ENCODE measurements around the gene DDT. TPM values are rescaled to one million over a fixed set of nuclear protein-coding genes. Genes with fewer than 3 reads are reported as not detected.
"Not testable (repeated sequence)": the region's sequence is repeated elsewhere in the genome, so short reads cannot be mapped to it uniquely, and the experiment has no call there.

Gene DDT
- total RNA-seq, 1 donor from 2014 or later, result 108 TPM

DNA sequence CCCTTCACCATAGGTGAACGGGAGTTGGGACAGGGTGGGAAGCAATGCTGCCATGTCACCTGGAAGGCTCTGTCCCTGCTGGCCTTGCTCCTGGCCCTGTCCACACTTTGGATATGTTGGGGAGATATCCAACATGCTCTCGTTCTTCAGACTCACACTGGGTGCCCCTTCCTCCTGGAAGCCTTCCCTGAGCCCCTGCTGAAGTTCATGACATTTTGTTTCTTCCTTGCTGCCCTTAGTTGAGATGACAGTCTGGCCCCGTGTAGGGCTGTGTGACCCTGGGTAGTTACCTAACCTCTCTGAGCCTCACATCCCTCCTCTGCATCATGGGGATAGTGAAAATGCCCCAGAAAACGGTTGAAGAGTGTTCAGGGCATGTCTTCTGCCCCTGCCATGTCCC, 20.8 kb downstream of the DDT start:
- DNase-seq (ENCODE audit: extremely low spot score, unreplicated experiment), result peak; percentile 59
- H3K9me3 Mint-ChIP-seq (ENCODE audit: unreplicated experiment); H3K36me3 Mint-ChIP-seq (ENCODE audit: unreplicated experiment); H3K4me1 Mint-ChIP-seq (ENCODE audit: unreplicated experiment); H3K27me3 Mint-ChIP-seq (ENCODE audit: unreplicated experiment); H3K4me3 Mint-ChIP-seq (ENCODE audit: unreplicated experiment); H3K27ac Mint-ChIP-seq (ENCODE audit: unreplicated experiment): not testable (repeated sequence)

DNA sequence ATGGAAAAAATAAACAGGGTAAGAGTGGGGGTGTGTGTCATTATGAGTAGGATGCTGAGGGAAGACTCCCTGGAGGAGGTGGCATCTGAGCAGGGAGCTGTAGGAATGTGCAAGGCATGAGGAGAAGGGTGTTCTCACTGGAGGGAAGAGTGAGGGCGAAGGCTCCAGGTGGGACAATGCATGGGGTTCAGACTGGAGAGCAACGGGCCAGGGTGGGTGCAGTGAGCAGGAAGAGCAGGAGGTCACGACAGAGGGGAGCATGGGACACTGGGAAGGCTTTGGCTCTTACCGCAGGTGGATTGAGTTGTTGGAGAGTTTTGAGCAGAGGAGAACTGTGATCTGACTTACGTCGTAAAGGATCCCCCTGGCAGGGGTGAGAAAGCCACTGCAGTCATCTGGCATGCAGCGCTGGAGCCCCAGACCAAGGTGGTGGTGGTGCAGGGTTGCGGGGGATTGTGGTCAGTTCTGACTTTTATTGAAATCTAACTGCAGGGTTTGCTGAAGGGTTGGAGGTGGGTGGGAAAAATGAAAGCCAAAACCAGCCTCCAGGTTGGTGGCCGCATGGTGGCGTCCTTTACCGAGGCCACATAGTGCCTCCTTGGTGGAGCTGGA, 21.3 kb downstream of the DDT start:
- H3K4me1 Mint-ChIP-seq (ENCODE audit: unreplicated experiment); H3K27me3 Mint-ChIP-seq (ENCODE audit: unreplicated experiment); H3K4me3 Mint-ChIP-seq (ENCODE audit: unreplicated experiment); H3K27ac Mint-ChIP-seq (ENCODE audit: unreplicated experiment); H3K9me3 Mint-ChIP-seq (ENCODE audit: unreplicated experiment); H3K36me3 Mint-ChIP-seq (ENCODE audit: unreplicated experiment): not testable (repeated sequence)
- peak; percentile 66 for DNase-seq (ENCODE audit: extremely low spot score, unreplicated experiment)

DNA sequence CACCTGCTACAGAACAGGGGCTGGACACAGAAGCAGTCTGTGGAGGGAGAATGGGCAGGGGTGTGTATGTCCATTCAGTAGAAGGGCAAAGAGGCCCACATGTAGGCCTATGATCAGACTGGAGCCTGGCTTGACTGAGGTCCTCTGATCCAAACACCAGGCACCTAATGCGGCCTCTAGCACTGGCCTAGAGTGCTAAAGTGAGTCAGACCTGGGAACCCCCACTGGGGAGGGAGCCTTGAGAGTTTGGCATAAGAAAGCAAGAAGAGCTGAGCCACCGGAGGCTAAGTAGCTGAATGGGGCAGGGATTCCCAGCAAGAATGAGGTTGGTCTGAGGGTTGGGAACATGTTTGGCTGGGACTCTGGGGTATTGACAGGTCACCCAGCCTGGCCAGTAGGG, 22.9 kb downstream of the DDT start:
- not testable (repeated sequence) for H3K4me3 Mint-ChIP-seq (ENCODE audit: unreplicated experiment); H3K27me3 Mint-ChIP-seq (ENCODE audit: unreplicated experiment); H3K9me3 Mint-ChIP-seq (ENCODE audit: unreplicated experiment); H3K36me3 Mint-ChIP-seq (ENCODE audit: unreplicated experiment); H3K27ac Mint-ChIP-seq (ENCODE audit: unreplicated experiment); H3K4me1 Mint-ChIP-seq (ENCODE audit: unreplicated experiment)
- peak; percentile 74 for DNase-seq (ENCODE audit: extremely low spot score, unreplicated experiment)

DNA sequence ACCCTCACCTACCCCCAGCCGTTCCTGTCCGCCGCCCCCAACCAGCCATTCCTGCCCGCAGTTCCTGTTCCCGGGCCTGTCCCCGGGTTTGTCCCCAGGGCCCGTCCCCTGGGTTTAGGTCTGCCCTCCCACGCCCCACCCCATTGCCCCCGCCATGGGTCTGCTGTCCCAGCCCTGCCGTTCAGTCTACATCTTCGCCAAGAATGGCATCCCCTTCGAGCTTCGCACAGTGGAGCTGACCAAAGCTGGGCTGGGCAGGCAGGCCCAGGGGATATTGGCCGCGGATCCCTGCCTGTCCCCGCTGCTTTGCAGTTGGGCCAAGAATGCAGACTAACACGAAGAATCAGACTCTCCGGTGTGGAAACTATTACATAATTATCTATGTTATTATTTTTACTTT, 24.5 kb downstream of the DDT start:
- H3K27ac Mint-ChIP-seq (ENCODE audit: unreplicated experiment); H3K4me1 Mint-ChIP-seq (ENCODE audit: unreplicated experiment); H3K36me3 Mint-ChIP-seq (ENCODE audit: unreplicated experiment); H3K4me3 Mint-ChIP-seq (ENCODE audit: unreplicated experiment); H3K9me3 Mint-ChIP-seq (ENCODE audit: unreplicated experiment); H3K27me3 Mint-ChIP-seq (ENCODE audit: unreplicated experiment): not testable (repeated sequence)
- DNase-seq (ENCODE audit: extremely low spot score, unreplicated experiment), result peak; percentile 53

DNA sequence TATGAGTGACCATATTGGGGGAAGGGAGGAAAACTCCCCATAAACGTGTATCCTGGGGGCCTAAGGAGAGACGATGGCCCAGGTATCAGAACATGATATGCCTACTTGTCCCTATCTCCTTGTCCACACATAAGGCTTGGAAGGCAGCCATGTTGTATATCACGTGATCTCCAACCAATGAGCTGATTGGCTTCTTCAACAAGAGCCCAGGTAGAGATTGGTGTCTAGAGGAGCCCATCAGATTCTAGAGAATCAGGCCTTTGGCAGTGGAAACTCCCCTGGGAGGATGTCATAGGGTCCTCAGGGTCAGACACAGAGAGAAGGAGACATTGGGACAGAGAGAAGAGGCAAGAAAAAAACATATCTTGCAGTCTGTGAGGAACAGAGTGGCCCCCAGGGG, 26.9 kb downstream of the DDT start:
- H3K4me3 Mint-ChIP-seq (ENCODE audit: unreplicated experiment); H3K27ac Mint-ChIP-seq (ENCODE audit: unreplicated experiment); H3K9me3 Mint-ChIP-seq (ENCODE audit: unreplicated experiment); H3K4me1 Mint-ChIP-seq (ENCODE audit: unreplicated experiment); DNase-seq (ENCODE audit: extremely low spot score, unreplicated experiment); H3K27me3 Mint-ChIP-seq (ENCODE audit: unreplicated experiment); H3K36me3 Mint-ChIP-seq (ENCODE audit: unreplicated experiment): not testable (repeated sequence)

DNA sequence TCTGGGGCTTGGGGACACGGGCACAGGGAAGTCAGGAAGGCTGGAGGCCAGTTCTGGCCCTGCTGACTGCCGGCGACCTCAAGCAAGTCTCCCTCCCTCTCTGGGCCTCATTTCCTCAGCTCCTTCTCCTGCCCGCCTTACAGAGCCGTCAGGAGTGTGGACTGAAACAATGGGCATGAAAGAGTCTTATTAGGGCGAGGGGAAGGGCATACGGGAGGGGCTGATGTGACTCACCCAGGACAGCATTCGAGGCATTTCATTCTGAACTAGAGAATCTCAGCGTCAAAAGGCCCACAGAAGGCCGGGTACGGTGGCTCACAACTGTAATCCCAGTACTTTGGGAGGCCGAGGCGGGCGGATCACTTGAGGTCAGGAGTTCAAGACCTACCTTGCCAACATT, 34.1 kb downstream of the DDT start:
- H3K4me1 Mint-ChIP-seq (ENCODE audit: unreplicated experiment); H3K27me3 Mint-ChIP-seq (ENCODE audit: unreplicated experiment); H3K9me3 Mint-ChIP-seq (ENCODE audit: unreplicated experiment); H3K36me3 Mint-ChIP-seq (ENCODE audit: unreplicated experiment); DNase-seq (ENCODE audit: extremely low spot score, unreplicated experiment); H3K4me3 Mint-ChIP-seq (ENCODE audit: unreplicated experiment); H3K27ac Mint-ChIP-seq (ENCODE audit: unreplicated experiment): not testable (repeated sequence)

DNA sequence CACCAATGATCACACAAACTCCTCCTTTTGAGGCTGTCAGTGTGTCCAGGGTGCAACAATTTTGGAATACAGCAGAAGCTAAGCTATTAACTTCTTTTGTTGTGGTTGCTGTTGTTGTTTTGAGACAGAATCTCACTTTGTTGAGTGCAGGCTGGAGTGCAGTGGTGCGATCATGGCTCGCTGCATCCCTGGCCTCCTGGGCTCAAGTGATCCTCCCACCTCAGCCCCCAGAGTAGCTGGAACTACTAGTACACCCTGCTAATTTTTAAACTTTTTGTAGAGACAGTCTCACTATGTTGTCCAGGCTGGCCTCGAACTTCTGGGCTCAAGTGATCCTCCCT, 35.3 kb downstream of the DDT start:
- TF ChIP-seq, protein P1, sequence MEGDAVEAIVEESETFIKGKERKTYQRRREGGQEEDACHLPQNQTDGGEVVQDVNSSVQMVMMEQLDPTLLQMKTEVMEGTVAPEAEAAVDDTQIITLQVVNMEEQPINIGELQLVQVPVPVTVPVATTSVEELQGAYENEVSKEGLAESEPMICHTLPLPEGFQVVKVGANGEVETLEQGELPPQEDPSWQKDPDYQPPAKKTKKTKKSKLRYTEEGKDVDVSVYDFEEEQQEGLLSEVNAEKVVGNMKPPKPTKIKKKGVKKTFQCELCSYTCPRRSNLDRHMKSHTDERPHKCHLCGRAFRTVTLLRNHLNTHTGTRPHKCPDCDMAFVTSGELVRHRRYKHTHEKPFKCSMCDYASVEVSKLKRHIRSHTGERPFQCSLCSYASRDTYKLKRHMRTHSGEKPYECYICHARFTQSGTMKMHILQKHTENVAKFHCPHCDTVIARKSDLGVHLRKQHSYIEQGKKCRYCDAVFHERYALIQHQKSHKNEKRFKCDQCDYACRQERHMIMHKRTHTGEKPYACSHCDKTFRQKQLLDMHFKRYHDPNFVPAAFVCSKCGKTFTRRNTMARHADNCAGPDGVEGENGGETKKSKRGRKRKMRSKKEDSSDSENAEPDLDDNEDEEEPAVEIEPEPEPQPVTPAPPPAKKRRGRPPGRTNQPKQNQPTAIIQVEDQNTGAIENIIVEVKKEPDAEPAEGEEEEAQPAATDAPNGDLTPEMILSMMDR (IDR thresholded peaks at IDR 0.05), result no peak
- Mint-ChIP-seq H3K27ac (ENCODE audit: unreplicated experiment) (no peak overlapping the region), H3K36me3 (ENCODE audit: unreplicated experiment) (no peaks in the 10 kb centered on the region), H3K9me3 (ENCODE audit: unreplicated experiment) (no peaks in the 10 kb centered on the region), H3K27me3 (ENCODE audit: unreplicated experiment) (no peaks in the 10 kb centered on the region), H3K4me1 (ENCODE audit: unreplicated experiment) (no peaks in the 10 kb centered on the region), H3K4me3 (ENCODE audit: unreplicated experiment) (no peak overlapping the region)
- DNase-seq (ENCODE audit: extremely low spot score, unreplicated experiment), result no peak

DNA sequence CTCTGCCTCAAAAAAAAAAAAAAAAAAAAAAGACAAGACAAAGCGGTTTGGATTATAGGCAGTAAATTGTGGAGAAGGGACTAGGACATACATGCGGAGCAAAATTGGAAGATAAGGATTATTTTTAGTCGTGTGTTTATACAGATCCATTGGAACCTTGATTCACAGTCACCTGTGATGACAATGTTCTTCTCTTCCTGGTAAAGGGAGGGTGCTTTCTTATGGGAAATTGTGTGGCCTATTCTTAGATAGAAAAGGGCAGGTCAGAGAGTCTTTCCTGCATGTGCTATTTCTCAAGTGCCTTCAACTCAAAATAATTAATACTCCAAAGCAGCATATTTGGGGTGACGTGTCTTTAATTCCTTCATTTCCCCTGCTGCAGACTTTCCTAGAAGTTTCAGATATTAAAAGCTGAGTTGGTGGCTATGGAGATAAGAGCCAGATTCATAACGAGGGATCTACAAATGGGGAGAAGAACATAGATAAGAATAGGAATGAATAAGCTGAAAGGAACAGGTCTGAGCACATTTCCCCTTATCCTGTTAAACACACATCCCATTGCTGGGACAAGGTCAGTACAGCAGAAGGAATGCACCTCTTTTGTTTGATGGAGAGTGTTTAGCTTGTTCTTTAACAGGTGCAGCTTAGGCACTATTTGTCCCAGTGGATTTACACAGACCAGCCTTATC, 35.8 kb downstream of the DDT start:
- H3K27ac Mint-ChIP-seq (ENCODE audit: unreplicated experiment), result no peak overlapping the region
- no peaks in the 10 kb centered on the region for H3K4me1 Mint-ChIP-seq (ENCODE audit: unreplicated experiment)
- no peaks in the 10 kb centered on the region for H3K9me3 Mint-ChIP-seq (ENCODE audit: unreplicated experiment)
- no peaks in the 10 kb centered on the region for H3K36me3 Mint-ChIP-seq (ENCODE audit: unreplicated experiment)
- no peaks in the 10 kb centered on the region for H3K27me3 Mint-ChIP-seq (ENCODE audit: unreplicated experiment)
- TF ChIP-seq, protein P1 (IDR thresholded peaks at IDR 0.05), result no peak
- no peak overlapping the region for H3K4me3 Mint-ChIP-seq (ENCODE audit: unreplicated experiment)
- no peak for DNase-seq (ENCODE audit: extremely low spot score, unreplicated experiment)

Data from osteocyte (in vitro differentiated cells).